Epithelial cell of proximal tubule (primary cell): Measurements from ENCODE around the gene ADORA1. TPM values are rescaled to one million over a fixed set of nuclear protein-coding genes. Genes with fewer than 3 reads are reported as not detected.

Experiments used
- DNase-seq: peaks from one replicate; pipeline ENCODE4 v3.0.0-alpha.2; 2011; ENCODE audit warnings: low read depth
- H3K4me3 ChIP-seq: 2 replicates; pipeline ENCODE4 v1.5.1; 2011; ENCODE audit warnings: low read depth, mild to moderate bottlenecking, low read length
- total RNA-seq: library from RNA; depleted of rRNA; stranded (reverse); fragments of >200 nt; gene quantifications from 2 replicates; pipeline ENCODE4 v1.2.3, GENCODE V29; 2015
- TF ChIP-seq, protein P1 (sequence below): conservative IDR thresholded peaks from 2 replicates; pipeline ENCODE4 v1.5.1; 2012; ENCODE audit warnings: low read depth, mild to moderate bottlenecking, low read length

Gene ADORA1
- total RNA-seq, 1 donor from 2014 or later, result 3.7 TPM

DNA sequence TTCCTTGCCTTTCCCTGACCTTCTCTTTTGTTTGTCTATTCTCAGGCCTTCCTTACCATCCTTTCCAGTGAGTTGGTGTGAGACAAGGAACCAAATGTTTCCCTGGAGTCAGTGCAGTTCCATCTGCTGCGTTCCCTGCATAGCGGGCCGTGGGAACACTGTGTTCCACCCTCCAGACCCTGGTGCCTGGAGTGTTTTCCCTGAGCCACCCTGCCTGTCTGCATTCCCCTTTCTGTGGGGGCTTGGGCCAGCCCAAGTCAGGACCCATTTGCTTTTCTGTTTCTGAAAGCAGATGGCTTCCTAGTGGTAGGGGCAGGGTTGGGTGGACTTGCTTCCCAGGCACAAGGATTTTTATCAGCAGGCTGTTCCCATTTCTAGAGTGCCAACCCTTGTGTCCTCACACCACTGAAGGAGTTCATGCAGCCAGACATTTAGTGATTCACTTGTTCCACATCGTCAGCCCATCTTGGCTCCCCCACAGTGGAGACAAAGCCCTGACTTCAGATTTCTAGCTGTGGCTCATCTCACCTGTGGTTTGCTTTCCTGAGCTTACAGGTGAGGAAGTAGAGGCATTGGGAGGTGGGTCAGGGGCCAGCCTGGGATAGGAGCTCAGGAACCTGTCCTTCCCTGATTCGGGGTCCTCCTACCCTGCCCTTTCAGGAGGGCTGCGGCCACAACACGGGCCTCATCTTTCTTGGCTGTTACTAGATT lies 27.6 kb upstream of the ADORA1 start:
- TF ChIP-seq, protein P1, sequence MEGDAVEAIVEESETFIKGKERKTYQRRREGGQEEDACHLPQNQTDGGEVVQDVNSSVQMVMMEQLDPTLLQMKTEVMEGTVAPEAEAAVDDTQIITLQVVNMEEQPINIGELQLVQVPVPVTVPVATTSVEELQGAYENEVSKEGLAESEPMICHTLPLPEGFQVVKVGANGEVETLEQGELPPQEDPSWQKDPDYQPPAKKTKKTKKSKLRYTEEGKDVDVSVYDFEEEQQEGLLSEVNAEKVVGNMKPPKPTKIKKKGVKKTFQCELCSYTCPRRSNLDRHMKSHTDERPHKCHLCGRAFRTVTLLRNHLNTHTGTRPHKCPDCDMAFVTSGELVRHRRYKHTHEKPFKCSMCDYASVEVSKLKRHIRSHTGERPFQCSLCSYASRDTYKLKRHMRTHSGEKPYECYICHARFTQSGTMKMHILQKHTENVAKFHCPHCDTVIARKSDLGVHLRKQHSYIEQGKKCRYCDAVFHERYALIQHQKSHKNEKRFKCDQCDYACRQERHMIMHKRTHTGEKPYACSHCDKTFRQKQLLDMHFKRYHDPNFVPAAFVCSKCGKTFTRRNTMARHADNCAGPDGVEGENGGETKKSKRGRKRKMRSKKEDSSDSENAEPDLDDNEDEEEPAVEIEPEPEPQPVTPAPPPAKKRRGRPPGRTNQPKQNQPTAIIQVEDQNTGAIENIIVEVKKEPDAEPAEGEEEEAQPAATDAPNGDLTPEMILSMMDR, result no peak
- DNase-seq, result no peak
- H3K4me3 ChIP-seq, result no peak overlapping the region

DNA sequence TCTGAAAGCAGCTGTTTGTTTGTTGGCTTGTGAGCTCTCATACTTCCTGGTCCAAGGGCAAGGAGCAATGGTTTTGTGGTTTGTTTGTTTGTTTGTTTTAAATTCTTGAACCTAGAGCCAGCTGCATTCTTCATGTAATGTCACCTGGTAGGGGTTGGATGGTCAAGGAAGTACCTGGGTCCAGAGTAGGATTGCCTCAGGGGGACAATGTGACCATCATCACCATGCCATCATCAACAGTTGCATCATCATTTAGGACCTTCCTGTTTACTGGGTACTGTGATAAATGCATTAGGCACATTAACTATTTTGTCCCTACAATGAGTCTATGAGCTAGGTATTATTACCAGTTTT lies 27.0 kb upstream of the ADORA1 start:
- TF ChIP-seq, protein P1, result no peak
- no peak for DNase-seq

GRCh38 chr1:203101813-203102634 lies 25.5 kb upstream of the ADORA1 start:
- H3K4me3 ChIP-seq, result no peak overlapping the region
- TF ChIP-seq, protein P1, result no peak
- no peak for DNase-seq

More for the DNA sequence above, 27.0 kb upstream of the ADORA1 start:
- H3K4me3 ChIP-seq, result no peak overlapping the region

GRCh38 chr1:203103216-203103615 lies 24.3 kb upstream of the ADORA1 start:
- DNase-seq, result no peak
- TF ChIP-seq, protein P1, result no peak
- H3K4me3 ChIP-seq, result no peak overlapping the region

GRCh38 chr1:203103829-203104495 lies 23.6 kb upstream of the ADORA1 start:
- DNase-seq, result no peak
- TF ChIP-seq, protein P1, result no peak
- no peak overlapping the region for H3K4me3 ChIP-seq

DNA sequence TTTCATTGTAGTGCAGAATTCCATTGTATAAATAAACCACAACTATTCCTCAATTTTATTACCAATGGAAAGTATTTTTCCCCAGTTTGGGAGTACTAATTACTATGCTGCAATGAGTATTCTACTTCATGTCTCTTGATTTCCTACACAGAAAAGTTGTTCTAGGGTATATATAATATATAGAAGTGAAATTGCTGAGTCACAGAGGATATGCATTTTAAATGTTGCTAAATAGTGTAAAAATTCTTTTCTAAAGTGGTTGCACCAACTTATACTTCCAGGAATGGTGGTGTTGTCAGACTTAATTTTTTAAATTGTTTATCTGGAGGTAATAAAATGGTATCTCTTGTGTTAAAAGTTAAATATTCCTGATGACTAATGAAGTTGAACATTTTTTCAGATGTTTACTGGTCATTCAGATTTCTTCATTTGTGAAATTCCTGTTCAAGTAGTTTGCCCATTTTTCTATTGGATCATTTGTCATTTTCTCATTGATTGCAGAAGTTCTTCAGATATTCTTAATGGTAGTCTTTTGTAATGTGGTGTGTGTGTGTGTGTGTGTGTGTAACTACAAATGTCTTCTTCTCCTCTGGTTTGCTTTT lies 22.6 kb upstream of the ADORA1 start:
- H3K4me3 ChIP-seq, result no peak overlapping the region
- DNase-seq, result no peak
- TF ChIP-seq, protein P1, result no peak
